ENCODE data around the gene RAD51C. TPM values are rescaled to one million over a fixed set of nuclear protein-coding genes. Genes with fewer than 3 reads are reported as not detected.
"Not testable (repeated sequence)": the region's sequence is repeated elsewhere in the genome, so short reads cannot be mapped to it uniquely, and the experiment has no call there.

The RAD51C gene
- 5.1 TPM for total RNA-seq

GRCh38 chr17:58692239-58693055, at the start of gene RAD51C:
TSS of gene RAD51C (plus strand) at chr17:58692602. CDS start at chr17:58692644, 42 bp downstream.
- ATAC-seq = peak; percentile 99
- DNase-seq (ENCODE audit: low spot score) = peak; percentile 89

GRCh38 chr17:58643147-58643546, 49.3 kb upstream of the RAD51C start:
- ATAC-seq = no peak

GRCh38 chr17:58648236-58648635, 44.2 kb upstream of the RAD51C start:
- ATAC-seq (no peak), DNase-seq (ENCODE audit: low spot score) (no peak)

More at GRCh38 chr17:58643147-58643546, 49.3 kb upstream of the RAD51C start:
- DNase-seq (ENCODE audit: low spot score) = no peak

- DNase-seq (ENCODE audit: low spot score); ATAC-seq: not testable (repeated sequence)
Observed at GRCh38 chr17:58657962-58658803, 34.2 kb upstream of the RAD51C start.

- ATAC-seq (peak; percentile 94), DNase-seq (ENCODE audit: low spot score) (peak; percentile 89)
Observed at GRCh38 chr17:58658804-58659713, 33.3 kb upstream of the RAD51C start.

- ATAC-seq = peak; percentile 3
- DNase-seq (ENCODE audit: low spot score) = not testable (repeated sequence)
Observed at GRCh38 chr17:58659714-58660084, 32.7 kb upstream of the RAD51C start.

GRCh38 chr17:58660621-58661020, 31.8 kb upstream of the RAD51C start:
- DNase-seq (ENCODE audit: low spot score) = no peak

GRCh38 chr17:58661499-58661898, 30.9 kb upstream of the RAD51C start:
- ATAC-seq (no peak), DNase-seq (ENCODE audit: low spot score) (no peak)

More at GRCh38 chr17:58660621-58661020, 31.8 kb upstream of the RAD51C start:
- ATAC-seq = no peak

- ATAC-seq = no peak
- DNase-seq (ENCODE audit: low spot score) = no peak
Observed at GRCh38 chr17:58664302-58664701, 28.1 kb upstream of the RAD51C start.

GRCh38 chr17:58665946-58666857, 26.2 kb upstream of the RAD51C start:
- DNase-seq (ENCODE audit: low spot score) (no peak), ATAC-seq (peak; percentile 35)

GRCh38 chr17:58666858-58667267, 25.5 kb upstream of the RAD51C start:
- peak; percentile 69 for ATAC-seq
- peak; percentile 67 for DNase-seq (ENCODE audit: low spot score)

GRCh38 chr17:58667934-58668597, 24.3 kb upstream of the RAD51C start:
- ATAC-seq = no peak
- no peak for DNase-seq (ENCODE audit: low spot score)

GRCh38 chr17:58668598-58668935, 23.8 kb upstream of the RAD51C start:
- DNase-seq (ENCODE audit: low spot score) = no peak
- ATAC-seq = no peak

- no peak for ATAC-seq
- DNase-seq (ENCODE audit: low spot score) = no peak
Observed at GRCh38 chr17:58669853-58670252, 22.5 kb upstream of the RAD51C start.

GRCh38 chr17:58671969-58672368, 20.4 kb upstream of the RAD51C start:
- ATAC-seq (no peak), DNase-seq (ENCODE audit: low spot score) (no peak)

GRCh38 chr17:58677194-58677880, 15.1 kb upstream of the RAD51C start:
- DNase-seq (ENCODE audit: low spot score) (no peak), ATAC-seq (no peak)

GRCh38 chr17:58678287-58678686, 14.1 kb upstream of the RAD51C start:
- not testable (repeated sequence) for DNase-seq (ENCODE audit: low spot score); ATAC-seq

- ATAC-seq (no peak), DNase-seq (ENCODE audit: low spot score) (no peak)
Observed at GRCh38 chr17:58679263-58680037, 13.0 kb upstream of the RAD51C start.
